Progenitor cell of endocrine pancreas (in vitro differentiated cells): Measurements from ENCODE around the gene IKZF1. TPM values are rescaled to one million over a fixed set of nuclear protein-coding genes. Genes with fewer than 3 reads are reported as not detected.
A peak's percentile ranks its signal among the peaks of the same experiment; 100 is the strongest.

ENCODE experiments used
- DNase-seq: peaks from one replicate; pipeline ENCODE4 v3.0.0; 2021; ENCODE audit warnings: low spot score; ENCODE audit not compliant: unreplicated experiment
- H3K27ac Mint-ChIP-seq: 2 replicates; pipeline ENCODE4 v1.8.0; 2021; ENCODE audit warnings: mild to moderate bottlenecking, moderate library complexity, mixed read lengths
- H3K27me3 Mint-ChIP-seq: 2 replicates; pipeline ENCODE4 v1.8.0; 2021; ENCODE audit warnings: mixed read lengths
- H3K36me3 Mint-ChIP-seq: 2 replicates; pipeline ENCODE4 v1.8.0; 2022; ENCODE audit warnings: mixed read lengths; ENCODE audit not compliant: insufficient read depth
- H3K4me1 Mint-ChIP-seq: 2 replicates; pipeline ENCODE4 v1.8.0; 2021; ENCODE audit warnings: low read depth, mixed read lengths
- H3K4me3 Mint-ChIP-seq: 2 replicates; pipeline ENCODE4 v1.8.0; 2021; ENCODE audit warnings: low read depth, mild to moderate bottlenecking, moderate library complexity, mixed read lengths
- H3K9me3 Mint-ChIP-seq: 2 replicates; pipeline ENCODE4 v1.8.0; 2021; ENCODE audit warnings: low read depth, mixed read lengths
- total RNA-seq: library from RNA; stranded (reverse); gene quantifications from 2 replicates; pipeline ENCODE4 v1.2.1, GENCODE V29; 2021
- TF ChIP-seq, protein P1 (sequence below): fragments of 200-600 bp; sonication (generic); IDR thresholded peaks from one replicate; pipeline ENCODE4 v1.5.0; 2021; ENCODE audit warnings: antibody characterized with exemption, mild to moderate bottlenecking; ENCODE audit not compliant: unreplicated experiment

Gene IKZF1
- total RNA-seq, 1 donor from 2014 or later: 0.36 TPM

DNA sequence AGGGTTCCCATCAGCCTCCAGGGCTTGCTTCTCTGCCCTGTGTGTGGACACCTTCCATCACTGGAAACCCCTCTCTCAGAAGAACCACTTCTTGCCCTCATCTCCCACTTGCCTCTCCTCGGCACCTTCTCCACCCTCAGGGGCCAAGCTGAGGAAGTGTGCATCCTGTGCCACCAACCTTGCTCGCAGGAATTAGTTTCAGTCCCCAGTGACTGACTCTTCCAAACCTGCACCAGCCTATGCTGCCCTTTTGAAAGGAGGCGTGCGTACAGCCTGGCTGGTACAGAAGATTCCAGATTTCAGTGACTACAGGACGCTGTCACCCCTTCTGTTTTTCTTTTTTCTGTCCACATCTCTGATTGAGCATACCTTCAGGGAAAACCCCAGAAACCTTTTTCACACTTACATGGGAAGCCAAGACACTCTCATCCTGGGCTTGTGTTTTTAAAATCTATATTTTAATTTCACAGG lies 67.1 kb downstream of the IKZF1 start:
- TF ChIP-seq, protein P1, sequence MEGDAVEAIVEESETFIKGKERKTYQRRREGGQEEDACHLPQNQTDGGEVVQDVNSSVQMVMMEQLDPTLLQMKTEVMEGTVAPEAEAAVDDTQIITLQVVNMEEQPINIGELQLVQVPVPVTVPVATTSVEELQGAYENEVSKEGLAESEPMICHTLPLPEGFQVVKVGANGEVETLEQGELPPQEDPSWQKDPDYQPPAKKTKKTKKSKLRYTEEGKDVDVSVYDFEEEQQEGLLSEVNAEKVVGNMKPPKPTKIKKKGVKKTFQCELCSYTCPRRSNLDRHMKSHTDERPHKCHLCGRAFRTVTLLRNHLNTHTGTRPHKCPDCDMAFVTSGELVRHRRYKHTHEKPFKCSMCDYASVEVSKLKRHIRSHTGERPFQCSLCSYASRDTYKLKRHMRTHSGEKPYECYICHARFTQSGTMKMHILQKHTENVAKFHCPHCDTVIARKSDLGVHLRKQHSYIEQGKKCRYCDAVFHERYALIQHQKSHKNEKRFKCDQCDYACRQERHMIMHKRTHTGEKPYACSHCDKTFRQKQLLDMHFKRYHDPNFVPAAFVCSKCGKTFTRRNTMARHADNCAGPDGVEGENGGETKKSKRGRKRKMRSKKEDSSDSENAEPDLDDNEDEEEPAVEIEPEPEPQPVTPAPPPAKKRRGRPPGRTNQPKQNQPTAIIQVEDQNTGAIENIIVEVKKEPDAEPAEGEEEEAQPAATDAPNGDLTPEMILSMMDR: no peak
- Mint-ChIP-seq H3K9me3 (peaks cover 4% of the 10 kb centered on the region), H3K4me3 (no peak overlapping the region), H3K27ac (no peak overlapping the region), H3K27me3 (peaks cover 9% of the 10 kb centered on the region), H3K36me3 (no peaks in the 10 kb centered on the region), H3K4me1 (no peaks in the 10 kb centered on the region)
- no peak for DNase-seq

DNA sequence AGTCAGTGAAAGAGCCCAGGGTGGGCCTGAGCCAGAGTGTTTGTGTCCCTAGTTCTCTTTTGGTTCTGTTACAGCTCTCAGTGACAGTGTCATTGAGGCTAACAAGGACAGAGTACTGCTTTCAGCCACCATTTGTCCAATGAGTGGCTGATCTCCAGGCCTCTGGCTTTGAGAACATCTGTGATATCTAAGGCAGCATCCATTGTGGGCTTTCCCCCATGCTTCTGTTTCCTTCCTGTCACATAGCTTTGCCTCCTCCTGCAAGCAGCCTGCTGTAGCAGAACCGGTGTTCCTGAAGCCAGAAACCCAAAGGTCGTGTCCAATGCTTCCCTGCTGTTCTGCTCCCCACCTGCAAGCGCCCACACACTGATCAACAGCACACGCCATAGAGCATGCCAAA lies 68.4 kb downstream of the IKZF1 start:
- H3K9me3 Mint-ChIP-seq: peaks cover 4% of the 10 kb centered on the region
- H3K27ac Mint-ChIP-seq: no peak overlapping the region
- DNase-seq: no peak
- H3K36me3 Mint-ChIP-seq: no peaks in the 10 kb centered on the region
- H3K4me3 Mint-ChIP-seq: no peak overlapping the region
- TF ChIP-seq, protein P1: no peak
- no peaks in the 10 kb centered on the region for H3K4me1 Mint-ChIP-seq
- H3K27me3 Mint-ChIP-seq: peaks cover 9% of the 10 kb centered on the region

DNA sequence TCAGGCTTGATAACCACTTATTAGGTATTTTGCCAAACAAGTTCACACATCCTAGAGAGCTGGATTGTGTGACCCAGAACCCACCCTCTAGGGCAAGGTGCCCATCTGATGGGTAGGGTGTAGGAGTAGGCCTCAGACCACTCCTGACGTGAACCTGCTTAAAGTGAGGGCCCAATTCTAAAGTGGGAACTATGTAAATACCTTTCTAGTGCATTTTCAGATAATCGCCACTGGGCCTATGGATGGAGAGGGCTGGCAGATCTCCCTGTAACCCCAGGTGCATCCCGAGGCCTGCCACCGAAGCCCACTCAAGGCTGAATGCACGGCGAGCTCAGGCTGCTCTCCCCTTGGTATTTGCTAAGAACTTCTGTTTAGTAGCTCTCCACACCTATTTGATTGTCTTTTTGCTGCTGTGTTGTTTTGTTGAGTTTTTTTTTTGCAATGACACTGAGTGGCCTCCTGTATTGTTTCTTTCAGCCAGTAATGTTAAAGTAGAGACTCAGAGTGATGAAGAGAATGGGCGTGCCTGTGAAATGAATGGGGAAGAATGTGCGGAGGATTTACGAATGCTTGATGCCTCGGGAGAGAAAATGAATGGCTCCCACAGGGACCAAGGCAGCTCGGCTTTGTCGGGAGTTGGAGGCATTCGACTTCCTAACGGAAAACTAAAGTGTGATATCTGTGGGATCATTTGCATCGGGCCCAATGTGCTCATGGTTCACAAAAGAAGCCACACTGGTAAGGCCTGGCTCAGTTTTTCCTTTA lies 71.7 kb downstream of the IKZF1 start:
- Mint-ChIP-seq H3K27me3 (peaks cover 9% of the 10 kb centered on the region), H3K27ac (no peak overlapping the region), H3K4me3 (no peak overlapping the region), H3K36me3 (no peaks in the 10 kb centered on the region), H3K4me1 (peaks cover 2% of the 10 kb centered on the region), H3K9me3 (no peaks in the 10 kb centered on the region)
- DNase-seq: no peak
- TF ChIP-seq, protein P1: no peak

DNA sequence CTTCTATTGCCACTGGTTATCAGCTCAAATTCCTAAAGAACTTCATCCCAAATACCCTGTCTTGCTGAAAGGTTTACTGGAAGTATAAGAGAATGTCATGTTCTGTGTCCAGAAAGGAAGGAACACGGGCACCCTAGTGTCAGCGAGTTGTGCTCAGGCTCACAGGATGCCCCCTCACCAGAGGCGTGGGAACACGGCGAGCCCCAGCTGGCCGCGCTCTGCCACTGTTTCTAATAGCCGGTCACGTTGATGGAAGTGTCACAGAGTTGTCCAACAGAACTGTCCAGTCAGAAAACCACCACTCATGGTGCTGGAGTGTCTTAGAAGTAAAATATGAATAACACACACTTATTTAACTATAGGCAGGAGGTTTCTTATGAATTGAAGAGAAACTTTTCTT lies 72.8 kb downstream of the IKZF1 start:
- Mint-ChIP-seq H3K27ac (no peak overlapping the region), H3K9me3 (no peaks in the 10 kb centered on the region), H3K4me1 (peaks cover 5% of the 10 kb centered on the region), H3K4me3 (no peak overlapping the region), H3K27me3 (peaks cover 4% of the 10 kb centered on the region), H3K36me3 (no peaks in the 10 kb centered on the region)
- TF ChIP-seq, protein P1: no peak
- no peak for DNase-seq

DNA sequence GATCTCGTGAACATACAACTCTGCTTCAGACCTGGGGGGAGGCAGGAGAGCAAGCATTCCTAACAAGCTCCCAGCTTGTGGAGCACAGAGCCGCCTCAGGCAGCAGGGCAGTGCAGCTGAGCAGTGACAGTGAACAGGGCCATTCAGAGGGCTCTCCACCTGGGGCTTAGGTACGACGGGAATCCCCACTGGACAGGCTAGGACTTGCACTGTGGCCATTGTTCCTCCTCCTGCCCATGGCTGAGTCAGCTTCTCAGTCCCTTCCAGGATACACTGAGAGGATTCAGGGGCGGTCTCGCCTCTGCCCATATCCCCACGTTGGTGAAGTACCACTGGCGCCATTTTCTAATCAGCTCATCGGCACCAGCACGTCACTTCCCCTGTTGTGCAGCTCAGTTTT lies 74.6 kb downstream of the IKZF1 start:
- no peak overlapping the region for H3K27ac Mint-ChIP-seq
- TF ChIP-seq, protein P1: no peak
- no peaks in the 10 kb centered on the region for H3K9me3 Mint-ChIP-seq
- H3K36me3 Mint-ChIP-seq: no peaks in the 10 kb centered on the region
- peaks cover 2% of the 10 kb centered on the region for H3K27me3 Mint-ChIP-seq
- DNase-seq: peak; percentile 28
- H3K4me3 Mint-ChIP-seq: no peak overlapping the region
- H3K4me1 Mint-ChIP-seq: peaks cover 5% of the 10 kb centered on the region
